H9 (cell line): ENCODE measurements around the gene CLECL1. TPM values are rescaled to one million over a fixed set of nuclear protein-coding genes. Genes with fewer than 3 reads are reported as not detected.

ENCODE experiments used
- DNase-seq: peaks from one replicate; pipeline ENCODE4 v3.0.0-alpha.2; 2017
- H2AFZ ChIP-seq: one replicate; pipeline ENCODE4 v1.6.1; 2013; ENCODE audit warnings: mild to moderate bottlenecking, low read length, control low read depth, moderate library complexity
- H2AK5ac ChIP-seq: 2 replicates; pipeline ENCODE4 v1.6.1; 2013; ENCODE audit warnings: low read length, control low read depth, mixed read lengths; ENCODE audit not compliant: insufficient read length
- H2BK120ac ChIP-seq: one replicate; pipeline ENCODE4 v1.6.1; 2013; ENCODE audit warnings: low read depth, mild to moderate bottlenecking, low read length, control low read depth, inconsistent platforms; ENCODE audit not compliant: poor library complexity, severe bottlenecking
- H2BK12ac ChIP-seq: 2 replicates; pipeline ENCODE4 v1.6.1; 2013; ENCODE audit warnings: low read length, control low read depth, mixed read lengths, low read depth; ENCODE audit not compliant: insufficient read length
- H2BK15ac ChIP-seq: 2 replicates; pipeline ENCODE4 v1.6.1; 2013; ENCODE audit warnings: low read depth, low read length, control low read depth
- H2BK20ac ChIP-seq: one replicate; pipeline ENCODE4 v1.6.1; 2013; ENCODE audit warnings: low read depth, mild to moderate bottlenecking, low read length, control low read depth, inconsistent platforms; ENCODE audit not compliant: poor library complexity, severe bottlenecking
- H2BK5ac ChIP-seq: 2 replicates; pipeline ENCODE4 v1.6.1; 2013; ENCODE audit warnings: low read length, control low read depth, mixed read lengths; ENCODE audit not compliant: insufficient read length
- H3K14ac ChIP-seq: 2 replicates; pipeline ENCODE4 v1.6.1; 2013; ENCODE audit warnings: low read length, control low read depth; ENCODE audit not compliant: insufficient read depth
- H3K18ac ChIP-seq: 2 replicates; pipeline ENCODE4 v1.6.1; 2013; ENCODE audit warnings: low read depth, mild to moderate bottlenecking, mixed read lengths, low read length, control low read depth; ENCODE audit not compliant: insufficient read length
- H3K23ac ChIP-seq: 2 replicates; pipeline ENCODE4 v1.6.1; 2013; ENCODE audit warnings: low read length, control low read depth, mixed read lengths, low read depth; ENCODE audit not compliant: insufficient read length
- H3K23me2 ChIP-seq: 2 replicates; pipeline ENCODE4 v1.6.1; 2013; ENCODE audit warnings: low read depth, mild to moderate bottlenecking, mixed read lengths, low read length, control low read depth; ENCODE audit not compliant: insufficient read length, poor library complexity, severe bottlenecking
- H3K27ac ChIP-seq: 2 replicates; pipeline ENCODE4 v1.5.1; 2013; ENCODE audit warnings: low read length, control low read depth, mixed read lengths, low read depth; ENCODE audit not compliant: insufficient read length
- H3K27me3 ChIP-seq: 2 replicates; pipeline ENCODE4 v1.6.1; 2013; ENCODE audit warnings: low read length, control low read depth, inconsistent platforms; ENCODE audit not compliant: insufficient read depth
- H3K4ac ChIP-seq: 2 replicates; pipeline ENCODE4 v1.6.1; 2013; ENCODE audit warnings: low read depth, mild to moderate bottlenecking, control low read depth, inconsistent platforms, low read length, moderate library complexity
- H3K4me1 ChIP-seq: 2 replicates; pipeline ENCODE4 v1.6.1; 2013; ENCODE audit warnings: low read length, control low read depth, inconsistent platforms; ENCODE audit not compliant: insufficient read depth
- H3K4me2 ChIP-seq: 2 replicates; pipeline ENCODE4 v1.6.1; 2013; ENCODE audit warnings: low read length, control low read depth, mixed read lengths; ENCODE audit not compliant: insufficient read length, insufficient read depth
- H3K56ac ChIP-seq: 2 replicates; pipeline ENCODE4 v1.6.1; 2013; ENCODE audit warnings: low read depth, mild to moderate bottlenecking, mixed read lengths, low read length, control low read depth; ENCODE audit not compliant: insufficient read length
- H3K79me1 ChIP-seq: 2 replicates; pipeline ENCODE4 v1.6.1; 2013; ENCODE audit warnings: low read depth, mild to moderate bottlenecking, moderate library complexity, low read length, control low read depth, inconsistent platforms; ENCODE audit not compliant: insufficient read depth, poor library complexity, severe bottlenecking
- H3K79me2 ChIP-seq: 2 replicates; pipeline ENCODE4 v1.6.1; 2013; ENCODE audit warnings: low read length, control low read depth, inconsistent platforms; ENCODE audit not compliant: insufficient read depth
- H3K9ac ChIP-seq: 2 replicates; pipeline ENCODE4 v1.6.1; 2013; ENCODE audit warnings: low read length, control low read depth, mixed read lengths; ENCODE audit not compliant: insufficient read length; ENCODE audit errors: extremely low read depth
- H3K9me3 ChIP-seq: one replicate; pipeline ENCODE4 v1.6.1; 2013; ENCODE audit warnings: low read depth, low read length, inconsistent platforms; ENCODE audit not compliant: control insufficient read depth
- H3T11ph ChIP-seq: one replicate; pipeline ENCODE4 v1.6.1; 2013; ENCODE audit warnings: mild to moderate bottlenecking, low read length, control low read depth, inconsistent platforms
- H4K20me1 ChIP-seq: one replicate; pipeline ENCODE4 v1.6.1; 2013; ENCODE audit not compliant: control insufficient read depth, insufficient read length, insufficient read depth
- H4K5ac ChIP-seq: 2 replicates; pipeline ENCODE4 v1.6.1; 2013; ENCODE audit warnings: low read depth, mild to moderate bottlenecking, mixed read lengths, low read length, control low read depth; ENCODE audit not compliant: insufficient read length
- H4K8ac ChIP-seq: replicated peaks from 2 replicates; pipeline ENCODE4 v1.6.1; 2013; ENCODE audit warnings: low read length, control low read depth, mixed read lengths, low read depth; ENCODE audit not compliant: insufficient read length
- H4K91ac ChIP-seq: 2 replicates; pipeline ENCODE4 v1.6.1; 2013; ENCODE audit warnings: low read depth, mild to moderate bottlenecking, moderate library complexity, mixed read lengths, low read length, control low read depth; ENCODE audit not compliant: insufficient read length
- H3K27ac Mint-ChIP-seq, 3 experiments: 2 replicates in 2 of 3; 3 replicates in 1 of 3; pipeline ENCODE4 v1.8.0; 2020 to 2021; ENCODE audit warnings: mixed read lengths in 3 of 3, mild to moderate bottlenecking in 1 of 3, moderate library complexity in 1 of 3
- H3K27me3 Mint-ChIP-seq: 2 replicates; pipeline ENCODE4 v1.8.0; 2021; ENCODE audit warnings: low read depth, mild to moderate bottlenecking, moderate library complexity, mixed read lengths
- H3K36me3 Mint-ChIP-seq, 3 experiments: 2 replicates in 2 of 3; 3 replicates in 1 of 3; pipeline ENCODE4 v1.8.0; 2020 to 2021; ENCODE audit warnings: low read depth in 3 of 3, mixed read lengths in 3 of 3; ENCODE audit not compliant: insufficient read depth in 1 of 3
- H3K4me1 Mint-ChIP-seq, 2 experiments: 2 replicates each; pipeline ENCODE4 v1.8.0; 2020; ENCODE audit warnings: mixed read lengths in 2 of 2
- H3K4me3 Mint-ChIP-seq, 2 experiments: 2 replicates in 1 of 2; 3 replicates in 1 of 2; pipeline ENCODE4 v1.8.0; 2020 to 2021; ENCODE audit warnings: mild to moderate bottlenecking in 2 of 2, mixed read lengths in 2 of 2, moderate library complexity in 1 of 2
- H3K9me3 Mint-ChIP-seq, 2 experiments: 2 replicates in 1 of 2; 3 replicates in 1 of 2; pipeline ENCODE4 v1.8.0; 2020; ENCODE audit warnings: mild to moderate bottlenecking in 2 of 2, mixed read lengths in 2 of 2, moderate library complexity in 1 of 2
- CTCF ChIP-seq: fragments of 200-600 bp; sonication (generic); conservative IDR thresholded peaks from 3 replicates; pipeline ENCODE4 v1.8.0; 2021; ENCODE audit warnings: antibody characterized with exemption, mild to moderate bottlenecking
- WGBS: extraction: QIAGEN DNeasy Blood & Tissue Kit; methylation state at CpG from one replicate; pipeline ENCODE4 v1.1.7; 2013; ENCODE audit warnings: missing lambda C conversion rate, low lambda C conversion rate, mixed read lengths; ENCODE audit not compliant: insufficient read length; ENCODE audit errors: extremely low coverage; 5-methylcytosine and 5-hydroxymethylcytosine counted together
- total RNA-seq: library from RNA; stranded (reverse); gene quantifications from 2 replicates; pipeline ENCODE4 v1.2.1, GENCODE V29; 2021

CLECL1 gene
- total RNA-seq, 1 experiment from 2014 or later, result not detected

GRCh38 chr12:9762369-9762768 is 29.5 kb upstream of the CLECL1 start:
- DNase-seq, result no peak
- H3K4me2 ChIP-seq, result no peak overlapping the region
- no peak overlapping the region for H3K56ac ChIP-seq
- no peak overlapping the region for H3K27ac ChIP-seq
- no peaks in the 10 kb centered on the region for H3K23me2 ChIP-seq
- H3K4ac ChIP-seq, result no peak overlapping the region
- H3K14ac ChIP-seq, result no peak overlapping the region
- H3K79me1 ChIP-seq, result no peaks in the 10 kb centered on the region
- H2BK12ac ChIP-seq, result no peak overlapping the region
- Mint-ChIP-seq H3K9me3 (no peaks in the 10 kb centered on the region), H3K4me1 (peaks cover 18% of the 10 kb centered on the region in 2 experiments), H3K4me3 (no peak overlapping the region), H3K27me3 (no peaks in the 10 kb centered on the region), H3K27ac (no peak overlapping the region), H3K36me3 (no peaks in the 10 kb centered on the region)
- H3T11ph ChIP-seq, result no peak overlapping the region
- no peaks in the 10 kb centered on the region for H3K79me2 ChIP-seq
- no peak overlapping the region for H4K91ac ChIP-seq
- H2AFZ ChIP-seq, result no peak overlapping the region
- no peaks in the 10 kb centered on the region for H3K9me3 ChIP-seq
- no peak overlapping the region for H3K23ac ChIP-seq
- H3K27me3 ChIP-seq, result no peaks in the 10 kb centered on the region
- H2AK5ac ChIP-seq, result no peak overlapping the region
- no peaks in the 10 kb centered on the region for H3K4me1 ChIP-seq
- H2BK5ac ChIP-seq, result no peak overlapping the region
- no peak overlapping the region for H4K8ac ChIP-seq
- H4K20me1 ChIP-seq, result no peaks in the 10 kb centered on the region
- 100% methylated on average over 1 of the region's 5 CpGs for WGBS
- no peak overlapping the region for H4K5ac ChIP-seq
- H2BK20ac ChIP-seq, result no peak overlapping the region
- TF ChIP-seq CTCF, result no peak
- no peak overlapping the region for H2BK15ac ChIP-seq
- no peak overlapping the region for H2BK120ac ChIP-seq
- H3K9ac ChIP-seq, result no peak overlapping the region
- no peak overlapping the region for H3K18ac ChIP-seq
